ENCODE measurements around the gene THADA.
"Not testable (repeated sequence)": the region's sequence is repeated elsewhere in the genome, so short reads cannot be mapped to it uniquely, and the experiment has no call there.

The THADA gene

GRCh38 chr2:43604674-43605073 is 8.8 kb upstream of the THADA start:
- DNase-seq, result no peak

- DNase-seq, result not testable (repeated sequence)
Observed at GRCh38 chr2:43600596-43600995, 4.8 kb upstream of the THADA start.

- DNase-seq, result no peak
Observed at GRCh38 chr2:43594875-43595274, 963 bp downstream of the THADA start.

- DNase-seq, result no peak
Observed at GRCh38 chr2:43593254-43593653, 2.6 kb downstream of the THADA start.

GRCh38 chr2:43592443-43592842 is 3.4 kb downstream of the THADA start:
- no peak for DNase-seq

GRCh38 chr2:43585708-43586107 is 10.1 kb downstream of the THADA start:
- no peak for DNase-seq

GRCh38 chr2:43579275-43579981 is 16.4 kb downstream of the THADA start:
- no peak for DNase-seq

- peak; percentile 33 for DNase-seq
Observed at GRCh38 chr2:43576981-43577892, 18.6 kb downstream of the THADA start.

GRCh38 chr2:43572244-43572643 is 23.6 kb downstream of the THADA start:
- no peak for DNase-seq

GRCh38 chr2:43569921-43570320 is 25.9 kb downstream of the THADA start:
- no peak for DNase-seq

- DNase-seq, result no peak
Observed at GRCh38 chr2:43568228-43568627, 27.6 kb downstream of the THADA start.

- DNase-seq, result no peak
Observed at GRCh38 chr2:43566461-43566729, 29.4 kb downstream of the THADA start.

- DNase-seq, result no peak
Observed at GRCh38 chr2:43563679-43564078, 32.2 kb downstream of the THADA start.

- DNase-seq, result no peak
Observed at GRCh38 chr2:43560231-43560547, 35.6 kb downstream of the THADA start.

- no peak for DNase-seq
Observed at GRCh38 chr2:43559391-43560230, 36.2 kb downstream of the THADA start.

- no peak for DNase-seq
Observed at GRCh38 chr2:43557196-43557595, 38.6 kb downstream of the THADA start.

- DNase-seq, result no peak
Observed at GRCh38 chr2:43556256-43556655, 39.6 kb downstream of the THADA start.

GRCh38 chr2:43553341-43553855 is 42.4 kb downstream of the THADA start:
- DNase-seq, result no peak

- DNase-seq, result no peak
Observed at GRCh38 chr2:43551990-43552389, 43.8 kb downstream of the THADA start.

- DNase-seq, result not testable (repeated sequence)
Observed at GRCh38 chr2:43548381-43548780, 47.5 kb downstream of the THADA start.

- no peak for DNase-seq
Observed at GRCh38 chr2:43542285-43542933, 53.4 kb downstream of the THADA start.

GRCh38 chr2:43541165-43541564 is 54.7 kb downstream of the THADA start:
- DNase-seq, result no peak

All from NCI-H446 treated with DMSO at 0.1 percent for 48 hours (cell line).